ENCODE results near the gene MICAL2. TPM values are rescaled to one million over a fixed set of nuclear protein-coding genes. Genes with fewer than 3 reads are reported as not detected.

The MICAL2 gene
- total and polyA plus RNA-seq, 2 donors (not counting 1 experiment from before 2014, with no cell fraction given), result 0.32 to 0.40 TPM

- CTCF ChIA-PET, result no interaction called here
These were observed 39.7 kb upstream of the MICAL2 start for GRCh38 chr11:12070446-12071267.

More at GRCh38 chr11:12070446-12071267, 39.7 kb upstream of the MICAL2 start:
- Histone ChIP-seq H3K9ac (ENCODE audit: low read length) (no peak overlapping the region), H3K4me1 (ENCODE audit: control insufficient read depth in 2 of 2, insufficient read depth in 2 of 2, low read length in 2 of 2) (no peaks in the 10 kb centered on the region), H3K27me3 (replicated peaks in 1 of 4; ENCODE audit: control extremely low read depth in 1 of 4, control insufficient read depth in 3 of 4, insufficient read depth in 4 of 4, low read length in 3 of 4) (peaks cover 0 to 3% (median 0%) of the 10 kb centered on the region in 4 experiments), H4K20me1 (ENCODE audit: control insufficient read depth, insufficient read depth, low read length, poor library complexity, severe bottlenecking) (no peaks in the 10 kb centered on the region), H3K36me3 (replicated peaks in 1 of 2; ENCODE audit: control extremely low read depth in 1 of 2, control insufficient read depth in 1 of 2, extremely low read depth in 1 of 2, insufficient read depth in 2 of 2, low read length in 1 of 2) (no peaks in the 10 kb centered on the region), H3K9me3 (ENCODE audit: control extremely low read depth in 1 of 3, control insufficient read depth in 2 of 3, insufficient read depth in 1 of 3, low read length in 2 of 3) (peaks cover 0 to 3% (median 0%) of the 10 kb centered on the region in 3 donors), H3K4me3 (ENCODE audit: control extremely low read depth in 1 of 5, extremely low read depth in 1 of 5, insufficient read depth in 1 of 5, low read depth in 2 of 5, low read length in 4 of 5) (no peak overlapping the region), H3K4me2 (replicated peaks; ENCODE audit: low read depth, low read length, poor library complexity, severe bottlenecking) (no peak overlapping the region), H2AFZ (ENCODE audit: insufficient read depth, low read depth, low read length, poor library complexity, severe bottlenecking) (no peak overlapping the region), H3K79me2 (ENCODE audit: control insufficient read depth, insufficient read depth, low read length) (no peaks in the 10 kb centered on the region), H3K27ac (ENCODE audit: low read length in 2 of 2) (no peak overlapping the region)
- no peak for TF ChIP-seq CTCF (IDR thresholded peaks at IDR 0.05)
- no peak for TF ChIP-seq EZH2 (IDR thresholded peaks at IDR 0.05; ENCODE audit: borderline replicate concordance, insufficient read depth, low read depth, low read length, poor library complexity, severe bottlenecking)
- Mint-ChIP-seq H3K27me3 (peaks cover 41% of the 10 kb centered on the region), H3K4me1 (no peaks in the 10 kb centered on the region), H3K9me3 (ENCODE audit: insufficient read depth) (no peaks in the 10 kb centered on the region), H3K27ac (no peak overlapping the region), H3K4me3 (no peak overlapping the region)
- no peak for ATAC-seq (ENCODE audit: low read depth)
- POLR2A ChIA-PET, result no interaction called here
- no peak for DNase-seq
- 89% methylated on average over 13 of the region's 14 CpGs for WGBS (ENCODE audit: insufficient coverage)
- intact Hi-C loops (cut with micrococcal nuclease), result no loop called here

All from B cell (primary cell).